Uterine smooth muscle cell (primary cell): ENCODE data around the gene IER3IP1. TPM values are rescaled to one million over a fixed set of nuclear protein-coding genes. Genes with fewer than 3 reads are reported as not detected.

ENCODE experiments used
- total RNA-seq: library from RNA; depleted of rRNA; stranded (reverse); fragments of >200 nt; gene quantifications from 2 replicates; pipeline ENCODE4 v1.2.3, GENCODE V29; 2014

IER3IP1 gene
- total RNA-seq = 25.2 and 25.7 TPM in 2 replicates

GRCh38 chr18:47175898-47176575 is at the start of gene IER3IP1:
Gene IER3IP1, minus strand, starts transcription at chr18:47176364. Its CDS starts 87 bp downstream, at chr18:47176277.

GRCh38 chr18:47150029-47150823 is 25.9 kb downstream of the IER3IP1 start, which contains the start of gene HDHD2:
Gene HDHD2, minus strand, starts transcription at chr18:47150500. Its CDS starts 14,061 bp downstream, at chr18:47136439.

Other genes starting within 250 kb of the IER3IP1 start
- gene ELOA2, start 140.7 kb downstream of the IER3IP1 start, total RNA-seq = not detected in 2 replicates
- gene HDHD2, start 25.9 kb downstream of the IER3IP1 start, total RNA-seq = 22.9 and 26.1 TPM in 2 replicates
- not detected in 2 replicates for gene SKOR2, start 75.3 kb upstream of the IER3IP1 start, total RNA-seq